ENCODE data around the gene METAP1D. TPM values are rescaled to one million over a fixed set of nuclear protein-coding genes. Genes with fewer than 3 reads are reported as not detected.
A peak's percentile ranks its signal among the peaks of the same experiment; 100 is the strongest.

METAP1D gene
- total RNA-seq, 2 experiments from 2014 or later: 4.9 to 5.5 TPM

GRCh38 chr2:172007372-172007771 lies 7.6 kb downstream of the METAP1D start:
- ChIA-PET CTCF (interaction anchor here (0.6 kb wide), 1 partner anchor 173 kb away, joined by 5 read pairs; no protein-coding TSS in a partner anchor), POLR2A (no interaction called here)
- H3K4me3 Mint-ChIP-seq: no peak overlapping the region
- no peaks in the 10 kb centered on the region for H3K9me3 Mint-ChIP-seq
- H3K36me3 Mint-ChIP-seq (ENCODE audit: low read depth): peaks cover 6% of the 10 kb centered on the region
- peaks cover 19% of the 10 kb centered on the region for H3K4me1 Mint-ChIP-seq
- DNase-seq: no peak
- H3K27ac Mint-ChIP-seq: no peak overlapping the region
- H3K27me3 Mint-ChIP-seq: no peaks in the 10 kb centered on the region

GRCh38 chr2:172009823-172010222 lies 10.1 kb downstream of the METAP1D start:
- no peaks in the 10 kb centered on the region for H3K27me3 Mint-ChIP-seq
- no peaks in the 10 kb centered on the region for H3K9me3 Mint-ChIP-seq
- CTCF ChIA-PET: interaction anchor here (0.7 kb wide), 2 partner anchors 42 to 136 kb away, joined by 4 to 5 read pairs; no protein-coding TSS in a partner anchor
- POLR2A ChIA-PET: no interaction called here
- H3K4me3 Mint-ChIP-seq: no peak overlapping the region
- no peak overlapping the region for H3K27ac Mint-ChIP-seq
- peaks cover 8% of the 10 kb centered on the region for H3K36me3 Mint-ChIP-seq (ENCODE audit: low read depth)
- DNase-seq: no peak
- H3K4me1 Mint-ChIP-seq: peaks cover 27% of the 10 kb centered on the region

- Mint-ChIP-seq H3K27ac (peak overlapping the region; percentile 44), H3K9me3 (no peaks in the 10 kb centered on the region), H3K4me3 (peak overlapping the region; percentile 15), H3K27me3 (no peaks in the 10 kb centered on the region), H3K4me1 (peaks cover 27% of the 10 kb centered on the region), H3K36me3 (ENCODE audit: low read depth) (peaks cover 8% of the 10 kb centered on the region)
- DNase-seq: no peak
- ChIA-PET POLR2A (interaction anchor here (0.5 kb wide), 1 partner anchor 1737 kb away, joined by 3 read pairs; no protein-coding TSS in a partner anchor), CTCF (interaction anchor here (0.7 to 2.6 kb wide), 2 partner anchors 12 to 46 kb away, joined by 3 to 8 read pairs; partner anchors contain the start of gene METAP1D)
Observed at GRCh38 chr2:172011812-172012575, 12.2 kb downstream of the METAP1D start.

GRCh38 chr2:172012677-172013391 lies 13.1 kb downstream of the METAP1D start:
- no peak for DNase-seq
- peaks cover 27% of the 10 kb centered on the region for H3K4me1 Mint-ChIP-seq
- H3K4me3 Mint-ChIP-seq: no peak overlapping the region
- H3K27ac Mint-ChIP-seq: no peak overlapping the region
- ChIA-PET POLR2A (interaction anchor here (0.5 kb wide), 1 partner anchor 1736 kb away, joined by 3 read pairs; no protein-coding TSS in a partner anchor), CTCF (interaction anchor here (0.7 to 2.6 kb wide), 2 partner anchors 13 to 45 kb away, joined by 3 to 8 read pairs; partner anchors contain the start of gene METAP1D)
- no peaks in the 10 kb centered on the region for H3K27me3 Mint-ChIP-seq
- H3K9me3 Mint-ChIP-seq: no peaks in the 10 kb centered on the region
- peaks cover 6% of the 10 kb centered on the region for H3K36me3 Mint-ChIP-seq (ENCODE audit: low read depth)

GRCh38 chr2:172013396-172013795 lies 13.6 kb downstream of the METAP1D start:
- Mint-ChIP-seq H3K27me3 (no peaks in the 10 kb centered on the region), H3K27ac (no peak overlapping the region), H3K4me1 (peaks cover 29% of the 10 kb centered on the region), H3K4me3 (no peak overlapping the region), H3K9me3 (no peaks in the 10 kb centered on the region), H3K36me3 (ENCODE audit: low read depth) (peaks cover 6% of the 10 kb centered on the region)
- DNase-seq: no peak
- ChIA-PET POLR2A (interaction anchor here (0.6 kb wide), 1 partner anchor 143 kb away, joined by 3 read pairs; no protein-coding TSS in a partner anchor), CTCF (interaction anchor here (2.6 kb wide), 1 partner anchor 13 kb away, joined by 8 read pairs; the partner anchor contains the start of gene METAP1D)

GRCh38 chr2:172021074-172021931 lies 21.6 kb downstream of the METAP1D start:
- Mint-ChIP-seq H3K9me3 (no peaks in the 10 kb centered on the region), H3K4me1 (peaks cover 2% of the 10 kb centered on the region), H3K27me3 (no peaks in the 10 kb centered on the region), H3K36me3 (ENCODE audit: low read depth) (no peaks in the 10 kb centered on the region), H3K27ac (no peak overlapping the region), H3K4me3 (no peak overlapping the region)
- CTCF ChIA-PET: interaction anchor here (0.9 kb wide), 1 partner anchor 106 kb away, joined by 3 read pairs; no protein-coding TSS in a partner anchor
- POLR2A ChIA-PET: no interaction called here
- DNase-seq: no peak

GRCh38 chr2:172021955-172022354 lies 22.2 kb downstream of the METAP1D start:
- Mint-ChIP-seq H3K9me3 (no peaks in the 10 kb centered on the region), H3K27me3 (no peaks in the 10 kb centered on the region), H3K4me3 (no peak overlapping the region), H3K4me1 (peaks cover 2% of the 10 kb centered on the region), H3K27ac (no peak overlapping the region), H3K36me3 (ENCODE audit: low read depth) (no peaks in the 10 kb centered on the region)
- POLR2A ChIA-PET: no interaction called here
- no peak for DNase-seq
- CTCF ChIA-PET: no interaction called here

- Mint-ChIP-seq H3K27ac (no peak overlapping the region), H3K4me1 (no peaks in the 10 kb centered on the region), H3K4me3 (no peak overlapping the region), H3K9me3 (no peaks in the 10 kb centered on the region), H3K27me3 (no peaks in the 10 kb centered on the region), H3K36me3 (ENCODE audit: low read depth) (no peaks in the 10 kb centered on the region)
- ChIA-PET CTCF (no interaction called here), POLR2A (no interaction called here)
- DNase-seq: no peak
Observed at GRCh38 chr2:172031536-172031935, 31.8 kb downstream of the METAP1D start.

- H3K4me1 Mint-ChIP-seq: no peaks in the 10 kb centered on the region
- POLR2A ChIA-PET: no interaction called here
Observed at GRCh38 chr2:172038121-172038520, 38.4 kb downstream of the METAP1D start.

GRCh38 chr2:172038604-172039003 lies 38.9 kb downstream of the METAP1D start:
- ChIA-PET CTCF (interaction anchor here (0.7 to 1.8 kb wide), 2 partner anchors 18 to 19 kb away, joined by 3 to 6 read pairs; no protein-coding TSS in a partner anchor), POLR2A (no interaction called here)
- no peaks in the 10 kb centered on the region for H3K36me3 Mint-ChIP-seq (ENCODE audit: low read depth)
- H3K4me1 Mint-ChIP-seq: no peaks in the 10 kb centered on the region
- no peak overlapping the region for H3K27ac Mint-ChIP-seq
- no peak for DNase-seq
- H3K27me3 Mint-ChIP-seq: no peaks in the 10 kb centered on the region
- H3K4me3 Mint-ChIP-seq: no peak overlapping the region
- H3K9me3 Mint-ChIP-seq: no peaks in the 10 kb centered on the region

More at GRCh38 chr2:172038121-172038520, 38.4 kb downstream of the METAP1D start:
- Mint-ChIP-seq H3K27me3 (no peaks in the 10 kb centered on the region), H3K36me3 (ENCODE audit: low read depth) (no peaks in the 10 kb centered on the region), H3K9me3 (no peaks in the 10 kb centered on the region), H3K27ac (no peak overlapping the region), H3K4me3 (no peak overlapping the region)
- no peak for DNase-seq
- CTCF ChIA-PET: interaction anchor here (0.7 kb wide), 1 partner anchor 20 kb away, joined by 3 read pairs; no protein-coding TSS in a partner anchor

GRCh38 chr2:172039011-172039704 lies 39.4 kb downstream of the METAP1D start:
- H3K4me1 Mint-ChIP-seq: no peaks in the 10 kb centered on the region
- no peaks in the 10 kb centered on the region for H3K36me3 Mint-ChIP-seq (ENCODE audit: low read depth)
- H3K27me3 Mint-ChIP-seq: no peaks in the 10 kb centered on the region
- H3K4me3 Mint-ChIP-seq: no peak overlapping the region
- POLR2A ChIA-PET: no interaction called here
- CTCF ChIA-PET: interaction anchor here (0.9 to 1.8 kb wide), 2 partner anchors 13 to 18 kb away, joined by 3 to 6 read pairs; no protein-coding TSS in a partner anchor
- no peaks in the 10 kb centered on the region for H3K9me3 Mint-ChIP-seq
- no peak overlapping the region for H3K27ac Mint-ChIP-seq
- DNase-seq: no peak

- no peaks in the 10 kb centered on the region for H3K4me1 Mint-ChIP-seq
- H3K27ac Mint-ChIP-seq: no peak overlapping the region
- no peak overlapping the region for H3K4me3 Mint-ChIP-seq
- H3K36me3 Mint-ChIP-seq (ENCODE audit: low read depth): no peaks in the 10 kb centered on the region
- POLR2A ChIA-PET: no interaction called here
- no peak for DNase-seq
- no peaks in the 10 kb centered on the region for H3K9me3 Mint-ChIP-seq
- CTCF ChIA-PET: interaction anchor here (1.8 kb wide), 1 partner anchor 16 kb away, joined by 6 read pairs; no protein-coding TSS in a partner anchor
- H3K27me3 Mint-ChIP-seq: no peaks in the 10 kb centered on the region
Observed at GRCh38 chr2:172040311-172040710, 40.6 kb downstream of the METAP1D start.
